Measurements from ENCODE around the gene CAV1. TPM values are rescaled to one million over a fixed set of nuclear protein-coding genes. Genes with fewer than 3 reads are reported as not detected.

Gene CAV1
- total RNA-seq, 1 donor from 2014 or later: 12.0 TPM

- DNase-seq: no peak
These were observed 33.1 kb downstream of the CAV1 start for GRCh38 chr7:116557901-116558300.

GRCh38 chr7:116560021-116560970 is 35.5 kb downstream of the CAV1 start:
- no peak for DNase-seq

- DNase-seq: no peak
These were observed 37.1 kb downstream of the CAV1 start for GRCh38 chr7:116561697-116562483.

GRCh38 chr7:116562529-116563121 is 37.8 kb downstream of the CAV1 start:
- no peak for DNase-seq

GRCh38 chr7:116565981-116566380 is 41.1 kb downstream of the CAV1 start:
- no peak for DNase-seq

- DNase-seq: no peak
These were observed 41.8 kb downstream of the CAV1 start for GRCh38 chr7:116566666-116567065.

GRCh38 chr7:116569737-116570136 is 44.9 kb downstream of the CAV1 start:
- no peak for DNase-seq

- no peak for DNase-seq
These were observed 45.5 kb downstream of the CAV1 start for GRCh38 chr7:116570306-116570705.

- DNase-seq: no peak
These were observed 46.2 kb downstream of the CAV1 start for GRCh38 chr7:116571037-116571436.

GRCh38 chr7:116571552-116571951 is 46.7 kb downstream of the CAV1 start:
- DNase-seq: no peak

GRCh38 chr7:116572036-116572435 is 47.2 kb downstream of the CAV1 start:
- no peak for DNase-seq

GRCh38 chr7:116573541-116573940 is 48.7 kb downstream of the CAV1 start:
- no peak for DNase-seq

GRCh38 chr7:116574025-116574822 is 49.4 kb downstream of the CAV1 start:
- no peak for DNase-seq

- no peak for DNase-seq
These were observed 51.0 kb downstream of the CAV1 start for GRCh38 chr7:116575853-116576252.

GRCh38 chr7:116576350-116577319 is 51.8 kb downstream of the CAV1 start:
- DNase-seq: no peak

GRCh38 chr7:116577320-116577871 is 52.6 kb downstream of the CAV1 start:
- no peak for DNase-seq

- no peak for DNase-seq
These were observed 53.7 kb downstream of the CAV1 start for GRCh38 chr7:116578526-116578925.

- no peak for DNase-seq
These were observed 54.5 kb downstream of the CAV1 start for GRCh38 chr7:116579322-116579721.

- no peak for DNase-seq
These were observed 55.0 kb downstream of the CAV1 start for GRCh38 chr7:116579835-116580234.

- no peak for DNase-seq
These were observed 57.4 kb downstream of the CAV1 start for GRCh38 chr7:116582164-116582732.
